Measurements from ENCODE around the gene CTSK. TPM values are rescaled to one million over a fixed set of nuclear protein-coding genes. Genes with fewer than 3 reads are reported as not detected.

The CTSK gene
- total and polyA plus RNA-seq, 5 experiments from 2014 or later, result 0.21 to 11.1 (median 4.9) TPM; not detected in 1

DNA sequence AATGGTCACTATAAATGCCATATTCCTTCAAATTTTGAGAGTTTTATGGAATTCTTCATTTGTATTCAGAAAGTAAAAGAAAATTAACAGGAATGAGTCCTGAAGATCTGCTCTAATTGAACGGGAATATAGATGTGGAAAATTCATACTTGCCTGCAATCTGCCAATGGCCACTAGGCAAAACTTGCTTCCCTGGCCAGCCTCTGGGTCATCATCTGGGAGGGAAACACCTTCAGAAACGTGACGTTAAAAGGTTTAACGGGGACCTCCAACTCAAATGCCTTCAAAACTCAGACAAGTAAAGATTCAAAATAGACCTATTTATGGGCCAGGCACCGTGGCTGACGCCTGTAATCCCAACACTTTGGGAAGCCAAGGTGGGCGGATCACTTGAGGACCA is 21.7 kb upstream of the CTSK start:
- Mint-ChIP-seq H3K9me3 (no peaks in the 10 kb centered on the region), H3K27ac (no peak overlapping the region), H3K4me3 (no peak overlapping the region), H3K27me3 (no peaks in the 10 kb centered on the region), H3K36me3 (peaks cover 10 to 87% (median 48%) of the 10 kb centered on the region in 3 donors), H3K4me1 (no peaks in the 10 kb centered on the region)
- POLR2A ChIA-PET, result no interaction called here
- ATAC-seq (no peak), DNase-seq (no peak)

DNA sequence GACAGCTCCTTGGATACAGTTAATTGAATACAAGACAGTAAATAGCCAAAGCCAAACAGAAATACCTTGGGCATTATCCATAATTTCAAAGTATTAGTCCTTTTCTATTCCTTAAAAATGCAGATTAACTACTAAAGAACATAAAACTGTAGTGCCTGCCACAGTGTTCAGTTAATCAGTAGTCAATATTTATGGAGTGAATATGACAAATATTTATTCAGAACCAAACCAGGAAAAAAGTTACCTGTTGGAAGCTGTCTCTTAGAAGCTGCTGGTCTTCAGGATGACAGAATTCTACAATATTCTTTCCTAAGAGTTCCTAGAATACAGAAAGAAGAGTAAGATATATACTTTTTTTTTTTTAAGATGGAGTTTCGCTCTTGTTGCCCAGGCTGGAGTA is 18.2 kb upstream of the CTSK start:
- POLR2A ChIA-PET, result interaction anchor here (0.5 kb wide), 1 partner anchor 144 kb away, joined by 5 read pairs; no protein-coding TSS in a partner anchor
- no peaks in the 10 kb centered on the region for H3K9me3 Mint-ChIP-seq
- ATAC-seq (no peak), DNase-seq (no peak)
- no peaks in the 10 kb centered on the region for H3K27me3 Mint-ChIP-seq
- no peak overlapping the region for H3K4me3 Mint-ChIP-seq
- H3K27ac Mint-ChIP-seq, result no peak overlapping the region
- peaks cover 6 to 80% (median 32%) of the 10 kb centered on the region in 3 donors for H3K36me3 Mint-ChIP-seq
- no peaks in the 10 kb centered on the region for H3K4me1 Mint-ChIP-seq

DNA sequence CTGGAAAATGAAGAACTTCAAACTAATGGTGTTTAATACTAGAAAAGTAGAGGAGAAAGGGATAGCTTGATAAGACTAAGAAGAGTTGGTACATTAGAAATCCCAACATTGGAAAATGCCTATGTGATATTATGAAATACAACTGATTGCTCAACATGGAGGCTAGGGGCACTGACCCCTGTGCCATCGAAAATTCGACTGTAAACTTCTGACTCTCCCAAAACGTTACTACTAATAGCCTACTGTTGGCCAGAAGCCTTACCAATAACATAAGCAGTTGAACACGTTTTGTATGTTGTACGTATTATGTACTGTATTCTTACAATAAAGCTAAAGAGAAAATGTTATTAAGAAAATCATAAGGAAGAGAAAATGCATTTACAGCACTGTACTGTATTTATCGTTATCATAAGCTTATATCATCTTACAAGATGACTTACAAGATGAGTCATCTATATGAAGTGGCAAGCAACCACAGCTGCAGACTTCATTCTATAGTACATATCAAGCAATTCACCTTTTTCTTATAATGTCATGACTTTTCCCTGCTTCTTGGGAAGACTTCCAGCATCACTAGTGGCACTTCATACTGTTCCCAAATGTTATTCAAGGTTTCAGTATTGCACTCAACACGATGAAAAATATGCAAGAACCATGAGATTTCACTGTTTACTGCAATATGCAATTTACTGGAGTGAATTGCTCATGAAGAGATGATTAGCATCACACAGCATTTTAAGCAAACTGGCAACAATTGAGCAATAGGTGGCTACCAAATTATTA is 12.9 kb upstream of the CTSK start:
- DNase-seq (no peak), ATAC-seq (no peak)
- Mint-ChIP-seq H3K4me1 (no peaks in the 10 kb centered on the region), H3K27ac (no peak overlapping the region), H3K36me3 (peaks cover 8 to 83% (median 24%) of the 10 kb centered on the region in 3 donors), H3K9me3 (no peaks in the 10 kb centered on the region), H3K27me3 (no peaks in the 10 kb centered on the region), H3K4me3 (no peak overlapping the region)
- POLR2A ChIA-PET, result interaction anchor here (0.6 kb wide), 1 partner anchor 361 kb away, joined by 4 read pairs; no protein-coding TSS in a partner anchor

DNA sequence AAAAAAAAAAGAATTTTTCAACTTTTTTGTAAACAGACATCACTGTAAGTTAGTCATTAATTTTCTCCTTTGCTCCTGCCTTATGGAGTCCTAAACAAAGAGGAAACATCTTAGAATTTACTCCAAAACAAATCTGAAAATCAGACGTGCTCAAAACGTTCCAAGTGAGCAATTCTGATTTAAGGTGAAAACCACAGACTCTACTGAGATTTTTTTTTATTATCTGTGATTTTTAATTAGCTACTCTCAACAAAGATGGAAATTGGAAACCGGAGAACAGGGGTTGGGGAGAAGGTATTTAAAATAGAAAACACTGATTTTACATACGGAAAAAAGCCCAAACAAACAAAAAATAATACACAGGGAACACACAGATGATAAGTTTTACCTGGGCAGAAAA is 7.8 kb upstream of the CTSK start:
- POLR2A ChIA-PET, result interaction anchor here (0.7 to 0.8 kb wide), 2 partner anchors 50 to 189 kb away, joined by 3 to 4 read pairs; partner anchors contain the start of gene CTSS
- H3K36me3 Mint-ChIP-seq, result peaks cover 8 to 68% (median 22%) of the 10 kb centered on the region in 3 donors
- H3K27ac Mint-ChIP-seq, result no peak overlapping the region
- no peak for DNase-seq
- H3K9me3 Mint-ChIP-seq, result no peaks in the 10 kb centered on the region
- no peaks in the 10 kb centered on the region for H3K4me1 Mint-ChIP-seq
- ATAC-seq, result no peak
- H3K4me3 Mint-ChIP-seq, result no peak overlapping the region
- no peaks in the 10 kb centered on the region for H3K27me3 Mint-ChIP-seq

DNA sequence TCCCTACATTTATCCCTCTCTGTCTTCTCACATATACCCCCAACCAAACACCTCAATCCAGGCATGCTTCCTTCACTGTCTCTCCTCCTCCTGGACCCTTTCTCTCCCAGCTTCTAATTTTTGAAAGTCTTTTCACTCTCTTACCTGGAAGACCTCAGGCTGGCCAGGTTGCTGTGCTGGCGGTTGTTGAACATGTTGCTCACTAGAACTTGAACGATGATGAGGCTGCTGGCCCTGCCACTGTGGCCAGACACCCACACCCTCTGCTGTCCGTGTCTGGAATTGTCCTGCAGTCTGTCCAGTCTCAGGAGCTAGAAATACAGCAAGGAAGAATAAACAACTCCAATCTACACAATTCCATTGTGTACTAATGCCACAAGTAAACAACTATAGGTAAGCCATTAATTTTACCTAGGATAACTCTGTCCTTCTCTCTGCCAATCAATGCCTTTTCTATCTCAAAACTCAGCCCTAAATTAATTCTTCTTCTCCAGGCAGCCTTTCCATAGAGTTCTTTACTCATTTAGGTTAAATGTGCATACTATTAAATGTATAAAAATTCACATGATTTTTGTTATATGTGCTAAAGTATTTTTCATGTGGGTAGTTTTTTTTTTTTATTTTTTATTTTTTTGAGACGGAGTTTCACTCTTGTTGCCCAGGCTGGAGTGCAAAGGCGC is 5.1 kb upstream of the CTSK start:
- Mint-ChIP-seq H3K27ac (no peak overlapping the region), H3K36me3 (peaks cover 8 to 48% (median 22%) of the 10 kb centered on the region in 3 donors), H3K27me3 (no peaks in the 10 kb centered on the region), H3K9me3 (no peaks in the 10 kb centered on the region), H3K4me1 (peaks cover 1 to 3% (median 1%) of the 10 kb centered on the region in 4 donors), H3K4me3 (no peak overlapping the region)
- ATAC-seq (no peak), DNase-seq (no peak)
- POLR2A ChIA-PET, result interaction anchor here (0.8 to 1.0 kb wide), 2 partner anchors 157 to 298 kb away, joined by 3 read pairs; partner anchors contain the start of gene FALEC

DNA sequence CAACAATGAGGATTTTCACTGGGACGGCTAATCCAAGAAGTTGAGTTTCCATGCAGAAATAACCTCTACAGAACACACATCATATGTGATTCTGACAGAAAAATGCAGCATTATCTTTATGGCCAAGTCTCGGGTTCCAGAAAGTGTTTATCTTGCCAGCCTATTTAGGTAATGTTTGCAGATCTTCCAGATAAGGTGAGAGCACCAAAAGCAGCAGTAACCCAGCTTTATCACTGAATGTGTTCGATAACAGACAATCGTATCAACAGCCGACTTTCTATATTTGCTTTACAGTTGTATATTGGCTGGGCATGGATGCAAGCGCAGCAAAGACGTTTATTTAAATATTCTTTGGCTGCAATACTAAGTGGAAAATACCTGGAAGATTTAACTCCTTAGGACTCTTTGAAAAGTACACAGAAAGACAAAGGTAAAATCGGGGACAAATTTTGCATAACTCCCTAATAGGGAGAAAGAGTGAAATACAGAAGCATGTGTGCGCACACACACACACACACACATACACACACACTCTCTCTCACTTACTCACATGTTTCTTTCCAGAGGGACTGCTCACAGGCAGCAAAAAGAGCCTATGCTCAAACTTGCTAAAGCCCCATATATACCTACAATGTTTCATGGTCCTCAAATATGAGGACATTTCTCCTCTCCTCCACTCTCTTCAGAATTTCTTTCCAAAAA is 3.0 kb upstream of the CTSK start:
- ATAC-seq (no peak), DNase-seq (no peak)
- Mint-ChIP-seq H3K9me3 (no peaks in the 10 kb centered on the region), H3K4me1 (peaks cover 11 to 22% (median 18%) of the 10 kb centered on the region in 4 donors), H3K27ac (no peak overlapping the region), H3K4me3 (no peak overlapping the region), H3K36me3 (peaks cover 0 to 30% (median 9%) of the 10 kb centered on the region in 3 donors), H3K27me3 (no peaks in the 10 kb centered on the region)
- POLR2A ChIA-PET, result no interaction called here

DNA sequence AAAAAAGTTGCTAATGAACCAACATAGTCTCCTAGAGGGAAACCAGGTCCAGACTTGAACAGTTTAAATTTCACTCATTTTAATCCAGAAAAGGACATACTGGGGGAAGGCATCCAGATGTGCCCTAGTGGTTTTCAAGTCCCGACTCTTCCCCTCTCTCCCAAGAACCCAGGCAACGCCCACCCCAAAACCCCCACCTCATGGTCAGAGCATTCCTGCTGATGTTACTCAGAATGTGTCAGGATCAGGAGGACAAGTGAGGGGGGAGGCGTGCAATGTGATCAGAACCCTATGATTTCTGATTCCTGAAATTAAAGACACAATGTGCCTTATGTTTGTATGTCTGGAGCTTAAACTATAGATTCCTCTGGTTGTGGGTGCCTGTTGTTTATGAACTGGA is 1.6 kb upstream of the CTSK start:
- H3K27ac Mint-ChIP-seq, result peak overlapping the region in 1 of 10 donors; percentile 58
- DNase-seq (no peak), ATAC-seq (no peak)
- H3K4me1 Mint-ChIP-seq, result peaks cover 11 to 25% (median 18%) of the 10 kb centered on the region in 4 donors
- H3K27me3 Mint-ChIP-seq, result no peaks in the 10 kb centered on the region
- H3K9me3 Mint-ChIP-seq, result no peaks in the 10 kb centered on the region
- peaks cover 0 to 16% (median 5%) of the 10 kb centered on the region in 3 donors for H3K36me3 Mint-ChIP-seq
- POLR2A ChIA-PET, result no interaction called here
- H3K4me3 Mint-ChIP-seq, result no peak overlapping the region

DNA sequence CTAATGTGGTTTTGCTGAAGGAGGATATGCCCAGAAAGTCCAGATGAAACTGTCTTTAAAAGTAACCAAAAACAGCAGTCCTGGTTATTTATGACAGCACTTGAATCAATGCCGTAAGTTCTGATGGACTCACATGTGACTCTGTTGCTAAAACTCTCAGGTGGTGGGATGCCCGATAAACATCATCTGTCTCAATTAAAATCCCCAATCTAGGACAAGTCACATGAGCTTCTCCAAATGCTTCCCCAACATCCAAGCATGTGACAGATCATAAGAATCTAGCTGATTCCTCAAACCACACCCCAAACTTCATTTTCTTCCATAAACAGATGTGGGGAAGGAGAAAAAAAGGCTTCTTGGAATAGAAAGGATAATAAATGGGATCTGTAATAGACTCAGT is 786 bp upstream of the CTSK start:
- Mint-ChIP-seq H3K4me1 (peaks cover 11 to 25% (median 18%) of the 10 kb centered on the region in 4 donors), H3K4me3 (no peak overlapping the region), H3K27ac (no peak overlapping the region), H3K9me3 (no peaks in the 10 kb centered on the region), H3K27me3 (no peaks in the 10 kb centered on the region), H3K36me3 (peaks cover 0 to 8% (median 0%) of the 10 kb centered on the region in 3 donors)
- POLR2A ChIA-PET, result no interaction called here
- DNase-seq (no peak), ATAC-seq (no peak)

DNA sequence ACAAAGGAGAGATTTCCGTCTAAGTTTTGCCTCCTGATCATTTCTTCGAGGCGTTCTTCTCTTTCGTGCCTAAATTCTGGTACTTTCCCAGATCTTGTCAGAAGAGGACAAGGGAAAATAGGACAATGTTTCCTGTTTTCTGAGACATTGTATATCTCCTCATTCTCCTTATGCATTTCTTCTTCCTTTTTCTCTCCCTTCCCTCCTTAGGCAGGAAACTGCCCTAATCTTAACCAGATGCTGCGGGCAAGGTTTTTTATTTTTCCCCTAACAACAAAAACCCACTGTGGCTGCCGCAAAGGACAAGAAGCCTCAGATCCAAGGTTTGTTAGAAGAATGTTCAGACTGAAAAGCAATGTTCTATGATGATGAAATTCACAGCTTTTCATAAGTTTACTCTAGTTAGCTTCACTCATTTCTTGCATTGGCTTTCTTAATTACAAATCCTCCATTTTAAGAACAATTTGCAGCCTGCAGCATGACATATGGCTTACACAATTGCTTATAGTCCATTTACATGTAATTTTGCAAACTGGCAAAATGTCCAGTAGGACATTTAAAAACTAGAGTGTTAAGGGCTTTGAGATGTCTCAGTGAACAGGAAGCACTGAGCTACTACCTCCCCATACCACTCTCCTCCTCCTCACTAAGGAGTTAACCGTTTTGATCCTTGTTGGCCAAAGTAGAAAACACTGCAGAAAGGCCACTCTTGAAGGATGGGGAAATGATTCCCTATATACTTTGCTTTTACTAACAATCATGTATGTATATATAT is 624 bp downstream of the CTSK start:
- Mint-ChIP-seq H3K27ac (peak overlapping the region in 6 of 10 donors; percentile 14 to 87 (median 61)), H3K36me3 (peaks cover 0 to 12% (median 5%) of the 10 kb centered on the region in 3 donors), H3K9me3 (no peaks in the 10 kb centered on the region), H3K27me3 (no peaks in the 10 kb centered on the region), H3K4me3 (peak overlapping the region in 9 of 10 donors; percentile 15 to 72 (median 56)), H3K4me1 (peaks cover 11 to 25% (median 18%) of the 10 kb centered on the region in 4 donors)
- ATAC-seq, result peak in 1 of 2 donors; percentile 29
- POLR2A ChIA-PET, result interaction anchor here (0.6 kb wide), 1 partner anchor 512 kb away, joined by 4 read pairs; no protein-coding TSS in a partner anchor
- DNase-seq, result peak in 1 of 10 donors; percentile 4

DNA sequence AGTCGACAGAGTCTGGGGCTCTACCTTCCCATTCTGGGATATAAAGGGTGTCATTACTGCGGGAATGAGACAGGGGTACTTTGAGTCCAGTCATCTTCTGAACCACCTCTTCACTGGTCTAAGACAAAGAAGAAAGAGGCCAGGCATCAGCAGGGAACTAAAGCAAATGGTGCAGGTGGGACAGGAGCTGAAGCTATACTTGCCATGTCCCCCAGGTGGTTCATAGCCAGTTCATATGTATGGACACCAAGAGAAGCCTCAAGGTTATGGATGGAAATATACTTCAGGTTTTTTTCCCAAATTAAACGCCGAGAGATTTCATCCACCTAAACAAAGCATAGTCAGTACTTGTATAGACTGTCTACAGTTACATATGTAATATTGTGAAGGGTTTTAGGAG is 2.2 kb downstream of the CTSK start:
- ATAC-seq (no peak), DNase-seq (no peak)
- POLR2A ChIA-PET, result no interaction called here
- Mint-ChIP-seq H3K4me3 (peak overlapping the region in 1 of 10 donors; percentile 64), H3K36me3 (peaks cover 0 to 12% (median 5%) of the 10 kb centered on the region in 3 donors), H3K27me3 (no peaks in the 10 kb centered on the region), H3K27ac (peak overlapping the region in 1 of 10 donors; percentile 82), H3K4me1 (peaks cover 11 to 25% (median 18%) of the 10 kb centered on the region in 4 donors), H3K9me3 (no peaks in the 10 kb centered on the region)

DNA sequence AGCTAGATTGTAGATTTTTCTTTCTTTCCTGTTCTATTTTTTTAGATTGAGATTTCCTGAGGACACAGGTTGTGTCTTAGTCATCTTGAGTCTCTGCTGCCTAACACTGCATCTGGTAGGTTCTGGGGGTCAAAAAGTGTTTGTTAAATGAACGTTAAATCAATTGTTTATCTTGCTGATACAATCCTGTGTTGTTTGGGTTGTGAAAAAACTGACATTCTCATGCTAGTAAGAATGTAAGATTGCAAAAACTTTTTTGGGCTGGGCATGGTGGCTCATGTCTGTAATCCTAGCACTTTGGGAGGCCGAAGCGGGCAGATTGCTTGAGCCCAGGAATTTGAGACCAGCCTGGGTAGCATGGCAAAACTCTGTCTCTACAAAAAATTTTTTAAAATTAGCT is 3.4 kb downstream of the CTSK start:
- Mint-ChIP-seq H3K36me3 (peaks cover 0 to 11% (median 5%) of the 10 kb centered on the region in 3 donors), H3K27ac (no peak overlapping the region), H3K9me3 (no peaks in the 10 kb centered on the region), H3K27me3 (no peaks in the 10 kb centered on the region), H3K4me3 (no peak overlapping the region), H3K4me1 (peaks cover 11 to 25% (median 18%) of the 10 kb centered on the region in 4 donors)
- POLR2A ChIA-PET, result interaction anchor here (0.8 kb wide), 1 partner anchor 46 kb away, joined by 8 read pairs; no protein-coding TSS in a partner anchor
- DNase-seq (no peak), ATAC-seq (no peak)

DNA sequence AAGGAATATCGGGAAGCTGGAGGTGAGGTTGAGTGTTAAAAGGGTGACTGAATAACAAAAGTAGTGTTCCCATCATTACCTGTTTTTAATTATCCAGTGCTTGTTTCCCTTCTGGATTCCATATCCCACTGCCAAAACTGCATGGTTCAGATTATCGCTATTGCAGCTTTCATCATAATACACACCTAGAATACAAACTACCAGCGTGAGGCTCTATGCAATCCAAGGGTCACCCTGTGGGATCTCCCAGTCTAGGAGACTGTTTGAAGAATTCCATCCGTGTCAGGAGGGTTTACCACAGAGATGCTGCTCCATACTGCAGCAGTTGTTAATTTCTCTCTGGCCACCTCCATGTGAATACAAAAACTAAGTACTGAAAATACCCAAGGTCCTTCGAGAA is 9.0 kb downstream of the CTSK start:
- no peak overlapping the region for H3K27ac Mint-ChIP-seq
- DNase-seq (no peak), ATAC-seq (no peak)
- H3K4me3 Mint-ChIP-seq, result no peak overlapping the region
- H3K9me3 Mint-ChIP-seq, result no peaks in the 10 kb centered on the region
- H3K27me3 Mint-ChIP-seq, result no peaks in the 10 kb centered on the region
- peaks cover 0 to 46% (median 17%) of the 10 kb centered on the region in 3 donors for H3K36me3 Mint-ChIP-seq
- peaks cover 0 to 3% (median 0%) of the 10 kb centered on the region in 4 donors for H3K4me1 Mint-ChIP-seq
- POLR2A ChIA-PET, result no interaction called here

Data from naive thymus-derived CD8-positive, alpha-beta T cell (primary cell).